HuH-7 (cell line): ENCODE data around the gene SH2D1B.
A peak's percentile ranks its signal among the peaks of the same experiment; 100 is the strongest.
"Not testable (repeated sequence)": the region's sequence is repeated elsewhere in the genome, so short reads cannot be mapped to it uniquely, and the experiment has no call there.

Experiments used
- DNase-seq: peaks from one replicate; pipeline ENCODE4 v3.0.0; 2011; ENCODE audit warnings: low spot score

The SH2D1B gene

DNA sequence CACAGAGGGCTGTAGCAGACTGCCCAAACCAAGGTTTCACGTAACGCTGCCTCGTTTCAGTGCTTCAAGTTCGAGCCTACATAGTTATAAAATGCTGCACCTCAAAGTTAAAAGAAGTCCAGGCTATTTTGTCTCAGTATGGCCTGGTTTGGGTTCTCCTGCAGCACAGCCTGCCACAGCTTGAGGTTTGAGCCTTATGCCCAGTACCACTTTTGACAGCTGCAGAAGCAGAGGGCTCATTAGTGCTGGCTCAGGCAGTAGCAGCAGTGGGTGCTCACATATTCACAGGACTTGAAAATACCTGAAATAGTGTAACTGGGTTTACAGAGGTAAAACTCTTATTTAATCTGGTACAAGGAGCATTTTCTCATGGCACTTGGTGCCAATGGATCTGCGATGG, 50.6 kb downstream of the SH2D1B start:
- no peak for DNase-seq

DNA sequence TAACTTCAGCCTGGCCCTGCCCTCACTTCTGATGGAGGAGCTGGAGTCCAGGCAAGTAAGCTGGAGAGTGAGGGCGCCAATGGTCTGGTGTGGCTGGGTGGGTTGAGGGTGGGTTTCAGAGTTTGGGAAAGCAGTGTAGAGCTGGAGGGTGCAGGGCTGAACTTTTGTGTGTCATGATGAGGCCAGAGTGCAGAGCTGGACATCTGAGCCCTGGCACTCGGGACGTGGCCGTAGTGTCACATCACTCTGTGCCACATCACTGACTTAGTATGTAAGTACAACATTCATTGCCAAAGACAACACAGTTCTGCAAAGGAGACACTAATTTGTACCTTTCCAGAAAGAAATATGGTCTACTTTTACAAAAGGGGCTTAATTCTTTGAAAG, 51.1 kb downstream of the SH2D1B start:
- DNase-seq: no peak

DNA sequence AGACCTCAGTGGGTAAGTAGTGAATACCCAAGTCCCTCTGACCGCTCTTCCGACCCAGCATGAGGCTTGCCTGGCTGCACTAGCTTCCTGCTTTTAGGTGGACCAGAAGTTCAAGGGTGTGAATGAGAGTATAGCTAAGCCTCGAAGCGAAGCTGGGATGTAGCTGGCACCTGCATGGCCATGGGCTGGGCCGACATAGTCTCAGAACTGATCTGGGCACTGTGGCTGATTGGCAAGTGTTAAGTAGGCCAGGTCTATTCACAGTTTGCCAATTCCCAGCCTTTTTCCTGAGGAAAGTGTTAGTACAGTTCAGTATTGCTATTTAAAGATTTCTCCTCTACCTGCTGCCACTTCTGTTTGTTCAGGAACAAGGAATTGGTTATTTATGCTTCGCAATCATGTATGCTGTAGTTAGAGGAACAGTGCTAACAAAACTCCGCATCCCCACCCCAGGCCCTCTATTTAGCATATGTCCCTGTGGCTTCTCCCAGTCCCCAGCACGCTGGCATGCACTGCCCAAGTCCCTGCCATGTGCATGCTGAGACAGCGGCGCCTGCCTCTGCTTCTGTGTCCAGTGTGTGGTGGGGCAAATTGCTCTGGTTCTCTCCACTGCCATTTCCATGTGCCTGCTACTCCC, 51.6 kb downstream of the SH2D1B start:
- no peak for DNase-seq

DNA sequence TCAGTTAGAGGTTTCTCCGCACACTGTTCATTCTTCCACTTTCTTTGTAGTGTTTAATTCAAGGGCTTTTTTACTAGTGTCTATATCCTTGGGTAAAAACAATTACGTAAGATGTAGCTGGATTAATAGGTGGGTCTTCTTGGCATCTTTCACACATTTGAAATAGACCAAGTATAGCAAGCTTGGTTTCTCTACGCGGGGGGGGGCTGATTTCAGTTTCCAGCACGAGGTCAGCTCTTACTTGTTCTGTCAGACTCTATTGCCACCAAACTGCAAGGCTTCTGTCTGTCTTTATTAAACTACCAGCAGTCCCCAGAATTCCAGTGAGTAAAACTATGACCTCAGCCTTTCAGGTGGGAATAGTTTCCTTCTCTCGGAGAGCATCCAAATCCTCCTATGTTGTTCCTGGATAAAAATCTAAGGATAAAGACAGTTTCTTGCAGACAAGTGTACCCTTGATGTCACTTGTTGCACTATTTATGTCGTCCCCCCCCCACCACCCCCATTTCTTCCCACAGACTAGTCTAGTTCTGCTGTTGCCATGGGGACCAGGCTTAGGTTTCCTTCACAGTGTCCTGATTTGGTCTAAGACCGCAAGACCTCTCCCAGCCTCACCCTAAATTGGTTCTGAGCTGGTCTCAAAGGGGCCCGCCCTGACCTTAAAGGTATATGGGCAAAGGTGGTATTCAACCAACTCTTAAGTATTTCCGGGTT, 52.3 kb downstream of the SH2D1B start:
- no peak for DNase-seq

DNA sequence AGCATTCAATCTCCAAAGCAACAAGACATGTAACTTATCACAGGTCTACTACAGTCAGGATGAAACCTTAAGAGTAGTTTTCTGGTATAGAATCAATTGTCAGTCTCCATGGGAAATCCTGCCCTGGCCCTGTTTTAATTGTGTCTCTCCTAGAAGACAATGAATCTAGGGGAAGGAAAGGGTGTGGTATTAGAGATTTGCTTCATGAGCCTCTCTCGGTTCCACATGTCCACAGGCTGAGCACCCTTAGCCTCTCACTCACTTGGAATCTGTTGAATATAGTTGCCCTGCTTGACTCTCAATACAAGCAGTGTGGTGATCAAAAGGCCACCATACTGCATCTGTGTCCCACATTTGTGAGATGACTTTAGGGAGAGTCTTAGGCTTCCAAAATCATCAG, 53.0 kb downstream of the SH2D1B start:
- no peak for DNase-seq

DNA sequence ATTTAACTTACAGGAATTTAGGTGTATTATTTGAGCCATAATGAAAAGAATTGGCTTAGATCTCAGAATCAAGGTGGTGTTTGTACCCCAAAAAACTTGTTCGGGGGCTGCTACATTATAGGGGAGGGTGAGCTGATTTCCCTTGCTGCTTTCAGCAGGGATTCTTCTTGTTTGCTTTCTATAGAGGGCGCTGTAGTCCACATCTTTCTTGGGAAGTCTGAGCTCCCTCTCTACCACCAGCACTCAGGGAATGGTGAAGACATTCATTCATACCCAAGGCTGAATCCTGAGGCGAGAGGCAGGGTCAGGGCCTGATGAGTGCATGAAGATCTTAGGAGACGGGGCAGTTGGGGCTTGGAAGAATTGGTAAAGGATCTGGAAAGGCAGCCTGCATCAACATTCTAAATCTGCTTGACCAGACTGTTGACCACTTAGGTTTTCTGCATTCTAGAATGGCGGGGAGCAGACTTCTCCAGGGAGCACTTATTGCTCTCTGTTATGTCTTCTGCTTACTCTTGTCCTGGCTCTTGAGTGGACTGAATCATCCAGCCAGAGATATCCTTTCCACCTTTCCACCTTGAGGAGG, 54.2 kb downstream of the SH2D1B start:
- peak; percentile 64 for DNase-seq

DNA sequence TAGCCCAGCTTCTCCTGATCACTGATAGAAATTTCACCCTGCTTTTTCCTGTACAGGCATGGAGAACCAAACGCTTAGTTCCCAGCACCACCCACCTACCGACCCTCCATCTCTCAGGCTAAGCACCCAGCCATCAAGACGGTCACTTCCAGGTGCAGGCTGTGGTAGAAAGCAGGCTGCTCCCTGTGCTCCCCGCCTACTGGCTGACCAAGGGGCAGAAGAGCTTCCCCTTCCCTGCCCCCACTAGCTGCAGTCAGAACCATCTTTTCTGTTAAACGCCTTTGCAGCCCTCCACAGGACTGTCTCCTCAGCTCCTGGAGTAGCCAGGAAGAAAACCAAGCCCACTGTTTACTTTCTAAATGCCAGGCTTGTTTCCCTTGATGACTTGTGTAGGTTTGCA, 58.2 kb downstream of the SH2D1B start:
- no peak for DNase-seq

DNA sequence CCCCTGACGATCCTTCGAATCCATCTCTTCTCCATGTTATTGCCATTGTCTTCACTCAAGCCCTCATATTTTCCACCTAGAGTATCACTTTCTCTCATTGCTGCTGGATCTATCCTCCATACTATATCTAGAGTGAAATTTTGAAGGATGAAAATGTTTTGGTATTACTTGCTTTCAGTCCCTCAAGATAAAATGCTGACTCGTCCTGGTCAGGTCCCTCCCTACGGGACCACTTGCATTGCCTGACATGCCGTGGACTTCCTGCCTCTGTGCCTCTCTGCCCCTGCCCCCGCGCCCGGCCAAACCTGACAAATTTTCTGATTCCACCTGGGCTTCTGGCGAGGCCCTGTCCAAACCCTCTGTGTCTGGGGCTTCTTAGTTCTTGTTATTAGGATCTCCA, 58.9 kb downstream of the SH2D1B start:
- no peak for DNase-seq

DNA sequence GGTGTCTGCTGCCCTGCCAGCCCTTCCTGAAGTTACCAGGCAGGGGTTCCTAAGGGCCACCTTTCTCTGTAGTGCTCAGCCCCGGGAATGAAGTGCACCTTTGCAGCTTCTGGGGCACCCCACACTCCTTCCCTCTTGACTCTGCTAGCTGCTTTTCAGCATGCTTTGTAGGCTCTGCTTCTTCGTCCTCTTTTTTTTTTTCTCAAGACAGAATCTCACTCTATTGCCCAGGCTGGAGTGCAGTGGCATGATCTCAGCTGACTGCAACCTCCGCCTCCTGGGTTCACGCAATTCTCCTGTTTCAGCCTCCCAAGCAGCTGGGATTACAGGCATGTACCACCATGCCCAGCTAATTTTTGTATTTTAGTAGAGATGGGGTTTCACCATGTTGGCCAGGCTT, 60.1 kb downstream of the SH2D1B start:
- not testable (repeated sequence) for DNase-seq

DNA sequence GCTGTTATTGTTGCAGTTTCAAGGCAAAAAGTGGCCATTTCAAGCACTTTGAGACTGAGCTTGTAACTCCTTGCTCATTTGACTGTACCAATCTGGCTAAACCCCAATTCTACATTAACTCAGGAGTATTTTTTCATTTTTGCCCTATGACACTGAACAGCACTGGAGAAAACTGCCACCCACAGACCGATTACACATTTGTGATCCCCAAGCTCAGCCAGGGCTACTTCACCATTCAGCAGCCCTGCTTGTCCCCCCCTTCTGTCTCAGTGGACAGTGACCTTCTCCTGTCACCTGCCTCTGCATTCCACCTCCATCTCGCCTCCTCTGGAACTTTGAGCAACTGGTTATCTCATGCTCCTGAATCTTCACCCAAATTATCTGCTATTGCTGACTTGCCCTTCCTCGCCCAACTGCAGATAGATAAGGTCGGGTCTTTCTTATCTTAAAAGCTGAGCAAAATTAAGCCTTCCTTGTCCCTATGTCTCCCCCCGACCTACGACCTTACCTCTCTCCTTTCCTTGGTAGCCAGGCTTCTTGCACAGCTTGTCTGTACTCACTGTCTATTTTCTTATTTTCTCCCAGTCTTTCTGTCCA, 60.6 kb downstream of the SH2D1B start:
- no peak for DNase-seq

DNA sequence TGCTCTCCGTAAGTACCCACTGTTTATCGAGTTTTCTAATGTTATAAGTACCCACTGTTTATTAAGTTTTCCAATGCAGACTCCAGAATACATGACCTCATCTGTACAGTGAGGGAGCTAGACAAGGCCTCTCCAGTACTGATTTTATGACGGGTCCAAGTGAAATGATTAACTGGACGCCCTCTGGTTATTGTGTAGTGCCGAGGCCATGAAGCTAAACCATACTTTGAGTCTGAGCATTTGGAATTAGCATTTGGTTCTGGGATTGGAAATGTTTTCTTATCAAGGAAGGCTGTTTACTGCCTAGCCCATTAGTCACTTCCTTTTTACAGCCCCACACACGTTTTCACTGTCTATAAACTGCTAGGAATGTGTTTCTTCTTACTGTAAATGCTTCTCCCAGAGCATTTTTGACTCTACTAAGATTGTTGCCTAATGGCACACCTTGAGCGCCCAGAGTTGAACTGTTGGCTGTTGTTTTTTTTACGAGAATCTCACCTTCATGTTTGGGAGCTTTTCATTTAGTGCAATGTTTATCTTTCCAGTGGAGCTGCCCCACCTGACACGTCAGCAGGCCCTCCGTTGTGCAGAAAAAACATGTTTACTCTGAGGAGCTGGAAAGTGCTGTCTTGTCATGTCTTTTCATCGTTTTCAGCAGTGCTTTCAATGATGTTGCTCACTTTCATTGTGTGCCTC, 62.2 kb downstream of the SH2D1B start:
- DNase-seq: peak; percentile 55

DNA sequence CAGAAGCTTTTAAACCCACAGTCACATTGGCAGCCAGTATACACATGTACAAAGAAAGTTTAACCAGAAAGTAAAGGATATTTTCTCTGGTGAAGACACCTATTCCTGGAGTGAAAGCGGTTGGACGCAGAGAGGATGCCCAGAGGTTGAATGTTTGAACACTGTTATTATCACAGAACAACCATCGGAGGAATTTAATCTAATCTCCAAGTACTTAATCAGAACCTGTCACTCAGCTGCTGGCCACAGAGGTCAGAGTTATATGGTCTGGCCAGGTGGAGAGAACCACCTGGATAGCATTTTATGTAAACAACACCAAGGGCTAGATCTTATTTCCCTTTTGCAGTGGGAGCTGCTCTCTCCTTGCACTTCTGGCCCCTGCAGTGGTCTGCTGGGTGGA, 64.7 kb downstream of the SH2D1B start:
- no peak for DNase-seq
